B cell (primary cell): ENCODE data around the gene GPR151.

Experiments used
- EZH2 ChIP-seq: IDR thresholded peaks from 2 replicates; pipeline ENCODE4 v1.6.1; 2012; ENCODE audit warnings: borderline replicate concordance, low read depth, mild to moderate bottlenecking, moderate library complexity, low read length; ENCODE audit not compliant: insufficient read depth, poor library complexity, severe bottlenecking
- TF ChIP-seq, protein P1 (sequence below): fragments of 200-600 bp; IDR thresholded peaks from one replicate; pipeline ENCODE4 v1.8.0; 2022; ENCODE audit warnings: antibody characterized with exemption, mild to moderate bottlenecking

GRCh38 chr5:146463446-146463845, 52.5 kb downstream of the GPR151 start:
- TF ChIP-seq, protein P1, sequence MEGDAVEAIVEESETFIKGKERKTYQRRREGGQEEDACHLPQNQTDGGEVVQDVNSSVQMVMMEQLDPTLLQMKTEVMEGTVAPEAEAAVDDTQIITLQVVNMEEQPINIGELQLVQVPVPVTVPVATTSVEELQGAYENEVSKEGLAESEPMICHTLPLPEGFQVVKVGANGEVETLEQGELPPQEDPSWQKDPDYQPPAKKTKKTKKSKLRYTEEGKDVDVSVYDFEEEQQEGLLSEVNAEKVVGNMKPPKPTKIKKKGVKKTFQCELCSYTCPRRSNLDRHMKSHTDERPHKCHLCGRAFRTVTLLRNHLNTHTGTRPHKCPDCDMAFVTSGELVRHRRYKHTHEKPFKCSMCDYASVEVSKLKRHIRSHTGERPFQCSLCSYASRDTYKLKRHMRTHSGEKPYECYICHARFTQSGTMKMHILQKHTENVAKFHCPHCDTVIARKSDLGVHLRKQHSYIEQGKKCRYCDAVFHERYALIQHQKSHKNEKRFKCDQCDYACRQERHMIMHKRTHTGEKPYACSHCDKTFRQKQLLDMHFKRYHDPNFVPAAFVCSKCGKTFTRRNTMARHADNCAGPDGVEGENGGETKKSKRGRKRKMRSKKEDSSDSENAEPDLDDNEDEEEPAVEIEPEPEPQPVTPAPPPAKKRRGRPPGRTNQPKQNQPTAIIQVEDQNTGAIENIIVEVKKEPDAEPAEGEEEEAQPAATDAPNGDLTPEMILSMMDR, result no peak
- no peak for TF ChIP-seq EZH2
